ENCODE data around the gene ANTXR2.

DNA sequence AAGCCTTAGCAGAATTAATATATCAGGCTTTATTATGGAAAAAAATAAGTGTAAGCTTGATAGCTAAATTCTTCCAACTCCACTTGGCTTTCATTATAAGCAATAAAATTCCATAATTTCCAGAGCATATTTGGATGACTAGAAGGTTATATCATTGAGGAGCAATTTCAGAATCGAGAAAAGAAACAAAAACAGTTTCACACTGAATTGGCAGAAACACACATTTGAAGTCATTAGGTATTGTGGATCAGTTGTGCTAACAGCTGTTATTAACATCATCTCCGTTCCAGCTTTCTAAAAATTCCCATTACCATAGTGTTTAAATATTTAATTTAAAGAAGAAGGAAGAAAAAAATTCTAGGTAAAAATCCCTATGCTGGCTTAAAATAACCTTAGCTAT is 92.6 kb downstream of the ANTXR2 start:
- TF ChIP-seq, protein P1, sequence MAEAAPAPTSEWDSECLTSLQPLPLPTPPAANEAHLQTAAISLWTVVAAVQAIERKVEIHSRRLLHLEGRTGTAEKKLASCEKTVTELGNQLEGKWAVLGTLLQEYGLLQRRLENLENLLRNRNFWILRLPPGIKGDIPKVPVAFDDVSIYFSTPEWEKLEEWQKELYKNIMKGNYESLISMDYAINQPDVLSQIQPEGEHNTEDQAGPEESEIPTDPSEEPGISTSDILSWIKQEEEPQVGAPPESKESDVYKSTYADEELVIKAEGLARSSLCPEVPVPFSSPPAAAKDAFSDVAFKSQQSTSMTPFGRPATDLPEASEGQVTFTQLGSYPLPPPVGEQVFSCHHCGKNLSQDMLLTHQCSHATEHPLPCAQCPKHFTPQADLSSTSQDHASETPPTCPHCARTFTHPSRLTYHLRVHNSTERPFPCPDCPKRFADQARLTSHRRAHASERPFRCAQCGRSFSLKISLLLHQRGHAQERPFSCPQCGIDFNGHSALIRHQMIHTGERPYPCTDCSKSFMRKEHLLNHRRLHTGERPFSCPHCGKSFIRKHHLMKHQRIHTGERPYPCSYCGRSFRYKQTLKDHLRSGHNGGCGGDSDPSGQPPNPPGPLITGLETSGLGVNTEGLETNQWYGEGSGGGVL (CRISPR knock-in tag; IDR thresholded peaks at IDR 0.05) = no peak
- no peak for TF ChIP-seq ETS2 (tag; IDR thresholded peaks at IDR 0.05; ENCODE audit: borderline replicate concordance, poor library complexity, severe bottlenecking)
- TF ChIP-seq, protein P2, sequence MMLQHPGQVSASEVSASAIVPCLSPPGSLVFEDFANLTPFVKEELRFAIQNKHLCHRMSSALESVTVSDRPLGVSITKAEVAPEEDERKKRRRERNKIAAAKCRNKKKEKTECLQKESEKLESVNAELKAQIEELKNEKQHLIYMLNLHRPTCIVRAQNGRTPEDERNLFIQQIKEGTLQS (IDR thresholded peaks at IDR 0.05) = no peak
- TF ChIP-seq, protein P2 (CRISPR knock-in tag; conservative IDR thresholded peaks at IDR 0.05) = no peak

All from K562 (cell line).